ENCODE data around the gene CNPY1.

CNPY1 gene

GRCh38 chr7:155558351-155558750 lies 12.0 kb upstream of the CNPY1 start:
- DNase-seq = no peak

DNA sequence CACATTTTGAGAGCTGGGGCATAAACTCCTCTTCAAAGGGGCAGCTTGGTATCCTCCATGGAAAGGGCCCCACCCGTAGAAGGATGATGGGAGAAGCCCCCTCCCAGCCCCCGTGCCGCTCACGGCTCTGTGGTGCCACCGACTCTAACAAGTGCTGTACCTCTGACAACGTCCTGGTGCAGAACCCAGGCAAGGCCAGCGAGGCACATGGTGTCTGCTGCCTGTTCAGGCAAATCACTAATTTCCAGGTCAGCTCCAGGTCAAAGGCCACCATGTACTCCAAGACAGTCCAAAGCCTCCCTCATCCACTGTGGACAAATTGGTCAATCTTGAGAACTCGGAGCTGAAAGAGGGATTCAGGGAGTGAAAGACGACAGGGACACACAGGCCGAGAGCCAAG lies 11.4 kb upstream of the CNPY1 start:
- no peak for DNase-seq

- no peak for DNase-seq
These were observed 10.4 kb upstream of the CNPY1 start for GRCh38 chr7:155556763-155557162.

- DNase-seq = no peak
These were observed 8.8 kb upstream of the CNPY1 start for GRCh38 chr7:155555116-155555695.

DNA sequence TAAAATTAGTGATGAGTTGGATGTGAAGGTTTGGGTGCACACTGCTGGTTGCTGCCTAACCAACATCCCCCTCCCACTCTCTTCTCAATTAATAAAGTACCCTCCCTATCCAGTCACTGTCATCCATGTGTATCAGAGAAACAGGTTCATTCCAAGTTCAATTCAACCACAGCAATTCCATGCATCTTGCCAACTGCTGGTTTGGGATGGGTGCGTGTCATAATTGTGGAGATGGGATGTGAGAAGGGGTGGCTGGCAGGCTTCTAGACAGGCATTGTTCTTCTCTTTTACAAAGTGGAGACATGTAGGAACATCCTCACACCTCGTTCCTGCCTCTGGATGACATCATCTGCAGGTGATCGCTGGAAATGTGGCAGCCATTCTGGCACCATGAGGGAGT lies 7.5 kb upstream of the CNPY1 start:
- no peak for DNase-seq

DNA sequence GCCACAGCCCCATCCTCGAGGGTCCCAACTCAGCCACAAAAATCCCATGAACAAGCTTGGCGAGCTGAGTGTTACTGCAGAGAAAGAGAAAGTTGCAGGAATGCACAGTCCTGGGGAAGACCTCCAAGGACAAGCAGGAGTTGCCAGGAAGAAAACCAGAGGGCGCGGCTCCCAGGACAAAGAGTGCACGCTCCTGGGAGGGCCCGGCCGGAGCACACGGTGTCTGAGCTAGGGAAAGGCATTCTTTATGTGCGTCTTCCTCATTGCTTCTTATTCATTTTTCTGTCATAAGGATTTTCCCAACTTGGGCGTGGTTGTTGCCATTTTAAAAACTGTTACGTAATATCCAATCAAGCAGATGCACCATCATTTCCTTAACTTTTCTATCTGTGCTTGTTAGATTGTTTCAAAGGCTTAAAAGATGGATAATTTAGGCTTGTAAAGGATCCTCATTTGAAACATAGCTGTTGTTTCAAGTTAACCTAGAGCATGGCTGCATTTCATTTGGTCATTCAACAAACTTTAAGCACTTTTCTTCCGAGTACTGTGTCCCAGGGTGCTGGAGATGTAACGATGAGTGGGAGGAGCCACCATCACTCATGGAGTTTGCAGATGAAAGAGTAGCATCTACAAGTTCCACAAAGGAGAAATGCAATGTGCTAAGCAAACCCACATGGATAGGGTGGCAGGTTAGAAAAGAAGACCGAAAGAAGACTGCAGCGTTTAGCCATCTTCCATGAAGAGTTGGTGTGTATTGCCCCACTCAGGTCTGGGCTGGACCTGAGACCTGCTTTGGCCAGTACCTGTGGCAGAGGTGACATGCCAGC lies 5.6 kb upstream of the CNPY1 start:
- no peak for DNase-seq

DNA sequence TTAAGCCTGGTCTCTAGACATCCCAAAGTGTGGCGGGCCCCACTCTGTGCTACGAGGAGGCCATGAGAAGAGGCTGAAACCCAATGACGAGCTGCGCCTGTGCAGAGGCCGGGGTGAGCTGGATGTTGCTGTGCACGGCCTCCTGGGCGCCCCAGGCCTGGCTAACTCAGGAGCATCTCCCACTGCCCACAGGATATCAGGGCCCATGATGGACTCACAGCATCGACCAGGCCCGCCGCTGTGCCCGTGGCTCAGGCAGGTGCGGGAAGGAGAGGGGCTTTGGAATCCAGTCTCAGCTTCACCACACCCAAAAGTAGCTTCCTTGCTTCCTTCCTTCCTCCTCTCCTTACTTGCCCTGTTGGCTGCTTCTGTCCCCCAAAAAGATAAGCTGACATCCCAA lies 4.6 kb upstream of the CNPY1 start:
- no peak for DNase-seq

GRCh38 chr7:155549226-155549625 lies 2.9 kb upstream of the CNPY1 start:
- no peak for DNase-seq

DNA sequence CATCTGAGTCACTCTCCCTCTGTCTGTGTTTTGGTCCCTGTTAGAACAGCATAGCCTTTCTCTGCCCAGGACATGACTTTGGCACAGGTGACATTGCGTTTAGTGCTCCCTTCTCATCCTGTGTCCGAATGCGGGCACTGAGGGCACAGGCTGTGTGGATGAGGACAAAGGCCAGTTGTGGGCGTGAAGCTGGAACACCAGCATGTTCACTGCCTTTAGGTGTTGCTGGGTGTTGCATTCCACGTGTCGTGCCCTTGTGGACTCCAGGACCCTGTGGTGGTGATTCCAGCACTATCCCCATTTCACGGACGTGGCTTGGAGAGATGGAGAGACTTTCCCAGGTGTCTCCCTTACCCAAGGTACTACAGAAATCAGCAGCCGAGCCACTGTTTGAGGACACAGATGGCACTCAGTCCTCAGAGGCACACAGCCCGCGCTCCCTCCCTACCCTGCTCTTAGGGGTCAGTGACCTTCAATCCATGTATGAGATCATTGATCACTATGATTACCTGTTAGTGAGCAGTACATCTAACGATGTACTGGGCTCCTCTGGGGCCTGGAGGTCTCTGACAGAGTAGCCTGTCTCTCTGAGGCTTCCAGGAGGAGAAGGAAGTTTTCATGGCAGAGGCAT lies 917 bp upstream of the CNPY1 start:
- no peak for DNase-seq

GRCh38 chr7:155545348-155545747 lies 1.0 kb downstream of the CNPY1 start:
- DNase-seq = no peak

DNA sequence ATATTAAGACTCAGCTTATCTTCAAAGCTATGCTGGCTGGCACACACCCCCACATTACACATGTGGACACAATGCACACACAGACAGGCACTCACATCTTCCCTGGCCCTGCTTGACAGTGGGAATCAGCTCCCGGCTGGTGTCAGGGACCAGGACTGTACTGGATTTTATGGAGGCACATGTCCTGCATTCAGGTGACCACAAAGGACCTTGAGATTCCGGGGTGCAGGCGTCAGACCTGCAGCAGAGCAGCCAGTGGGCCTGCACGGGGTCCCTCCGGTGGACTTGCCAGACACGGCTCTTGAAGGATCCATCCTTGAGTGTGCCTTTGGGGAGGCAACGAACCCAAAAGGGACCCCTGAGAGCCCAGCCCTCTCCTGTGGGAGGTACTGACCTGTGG lies 1.9 kb downstream of the CNPY1 start:
- no peak for DNase-seq

DNA sequence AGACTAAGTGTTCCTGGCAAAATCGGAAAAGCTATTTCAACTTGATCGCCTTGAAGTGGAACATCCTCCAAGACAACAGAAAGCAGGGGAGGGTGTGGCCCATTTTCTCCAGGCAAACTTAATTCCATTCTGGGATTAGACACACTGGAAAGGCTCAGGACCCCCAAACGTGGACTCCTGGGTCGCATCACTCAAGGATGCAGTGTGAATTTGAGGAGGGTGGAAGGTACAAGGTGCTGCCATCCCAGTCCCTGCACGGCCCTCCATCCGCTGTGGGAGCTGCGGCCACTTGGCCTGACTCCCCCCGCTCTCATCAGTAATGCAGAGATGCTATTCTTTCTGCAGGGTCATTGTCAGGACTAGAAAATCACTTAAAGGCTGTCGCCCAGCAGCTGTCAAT lies 2.4 kb downstream of the CNPY1 start:
- DNase-seq = no peak

DNA sequence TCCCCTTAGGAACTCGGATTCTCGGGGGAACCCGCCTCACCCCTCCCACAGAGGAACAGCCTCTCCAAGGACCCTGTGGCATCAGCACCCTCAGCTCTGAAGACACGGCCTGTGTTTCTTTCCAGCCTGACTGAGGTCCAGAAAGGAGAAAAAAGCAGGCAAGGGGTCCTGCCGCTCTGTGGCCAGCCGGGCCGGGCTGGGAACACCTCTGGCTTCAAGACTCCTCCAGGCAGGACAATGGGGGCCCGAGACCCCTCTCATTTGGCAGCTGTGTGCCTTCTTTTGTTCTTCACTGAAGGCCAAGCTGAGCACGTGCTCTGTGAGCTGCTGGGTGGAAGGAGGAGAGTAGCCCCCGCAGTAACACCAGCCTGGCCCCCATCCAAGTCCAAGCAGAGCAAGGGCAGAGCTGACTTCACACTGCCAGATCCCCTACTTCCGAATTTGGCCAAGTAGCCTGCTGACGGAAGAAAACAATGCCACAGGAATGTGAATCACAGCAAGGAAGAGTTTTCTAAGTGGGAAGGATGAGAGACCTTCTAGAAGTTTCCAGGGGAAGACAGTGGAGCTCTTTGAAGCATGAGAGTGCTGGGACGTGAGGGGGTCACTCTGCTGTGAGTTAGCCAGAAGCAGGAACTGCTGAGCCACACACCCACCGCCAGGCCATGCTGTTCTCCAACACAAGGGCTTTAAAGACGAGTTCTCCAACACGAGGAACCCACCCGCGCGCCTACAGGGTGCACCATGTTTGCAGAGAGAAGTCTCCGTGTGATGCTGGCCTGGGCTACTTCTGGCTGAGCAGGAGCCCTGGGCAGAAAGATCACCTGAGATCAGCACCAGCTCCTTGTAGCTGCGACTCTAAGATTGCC lies 3.1 kb downstream of the CNPY1 start:
- no peak for DNase-seq

DNA sequence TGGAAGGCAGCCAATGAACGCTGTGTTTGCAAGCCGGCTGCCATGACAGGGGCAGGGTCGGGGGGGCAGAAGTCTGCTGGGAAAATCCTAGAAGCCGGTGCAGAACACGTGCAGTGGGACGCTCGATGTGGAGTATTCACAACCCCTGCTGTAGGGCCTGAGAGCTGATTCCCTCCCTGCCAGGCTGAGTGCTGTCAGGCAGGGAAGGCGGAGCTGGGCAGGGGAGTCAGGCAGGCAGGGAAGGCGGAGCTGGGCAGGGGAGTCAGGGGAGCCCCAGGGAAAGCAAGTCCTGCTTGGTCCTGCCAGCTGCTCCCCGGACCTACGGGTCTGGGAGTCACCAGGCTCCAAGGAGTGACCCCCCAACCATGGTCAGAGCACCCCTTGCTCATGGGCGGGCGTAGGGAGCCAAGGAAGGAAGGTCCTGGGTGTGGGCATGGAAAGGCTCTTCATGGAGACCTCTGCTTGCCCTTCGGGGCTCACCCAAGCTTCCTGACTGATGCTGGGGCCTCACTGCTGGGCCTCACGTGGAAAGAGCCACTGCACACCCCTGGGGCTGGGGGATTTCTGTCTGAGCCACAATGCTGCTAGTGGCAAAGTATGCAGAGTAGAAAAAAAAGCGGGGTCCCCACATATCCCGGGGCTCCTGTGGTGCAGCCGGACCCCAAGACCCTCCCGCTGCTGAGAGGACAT lies 4.2 kb downstream of the CNPY1 start:
- DNase-seq = no peak

GRCh38 chr7:155540553-155540952 lies 5.8 kb downstream of the CNPY1 start:
- no peak for DNase-seq

GRCh38 chr7:155538293-155538692 lies 8.1 kb downstream of the CNPY1 start:
- DNase-seq = no peak

DNA sequence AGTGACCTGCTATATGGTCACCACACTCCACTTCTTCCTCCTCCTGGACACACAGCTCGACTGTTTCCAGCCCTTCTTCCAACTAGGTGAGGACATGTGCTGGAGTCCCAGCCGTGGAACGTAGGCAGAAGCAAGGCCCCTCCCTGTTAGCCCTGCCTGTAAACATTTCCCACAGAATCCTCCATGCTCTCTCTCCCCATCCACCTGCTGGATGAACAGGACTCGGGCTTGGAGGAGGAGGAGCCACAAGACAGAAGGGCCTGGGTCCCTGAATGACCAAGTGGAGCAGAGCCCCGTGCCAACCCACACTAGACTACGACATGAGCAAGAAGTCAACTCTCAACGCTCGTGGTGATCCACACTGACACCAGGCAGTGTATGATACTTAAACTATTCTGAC lies 9.9 kb downstream of the CNPY1 start:
- DNase-seq = no peak

GRCh38 chr7:155534691-155535090 lies 11.7 kb downstream of the CNPY1 start:
- DNase-seq = no peak

DNA sequence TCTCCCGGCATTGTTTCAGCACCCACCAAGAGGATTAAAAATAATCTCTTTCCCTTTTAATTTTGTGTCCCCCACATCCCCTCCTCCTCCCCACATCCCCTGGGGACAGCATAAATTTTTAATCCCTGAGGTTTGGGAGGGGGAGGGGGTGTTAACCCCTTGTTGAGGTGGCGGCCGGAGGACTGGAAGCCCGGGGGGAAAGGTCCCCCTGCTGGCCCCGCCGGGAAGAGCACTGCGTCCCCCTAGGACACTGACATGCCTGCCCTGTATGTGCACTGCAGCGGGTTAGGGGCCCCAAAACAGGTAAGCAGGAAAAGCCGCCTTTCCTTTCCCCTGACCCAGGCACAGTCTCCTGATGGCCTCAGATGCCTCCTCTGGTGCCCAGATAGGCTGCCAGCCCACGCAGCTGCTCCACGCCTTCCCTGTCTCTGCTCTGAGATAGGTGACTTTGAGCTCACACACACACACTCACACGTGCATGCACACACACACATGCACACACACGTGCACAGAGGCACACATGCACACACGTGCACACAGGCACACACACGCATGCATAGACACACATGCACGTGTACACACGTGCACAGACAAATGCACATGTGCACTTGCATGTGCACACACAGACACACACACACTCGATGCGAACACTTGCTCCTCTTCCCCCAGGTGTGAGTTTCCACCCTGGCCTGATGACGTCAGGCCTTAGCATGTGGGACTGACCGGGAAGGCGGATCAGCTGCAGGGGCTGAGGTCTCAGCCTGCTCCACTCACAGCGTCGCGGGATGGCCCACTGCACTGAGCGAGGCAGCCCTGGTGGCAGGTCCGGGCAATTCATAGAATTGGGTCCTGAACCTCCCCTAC lies 12.3 kb downstream of the CNPY1 start:
- DNase-seq = peak in 1 of 2 donors; percentile 4

DNA sequence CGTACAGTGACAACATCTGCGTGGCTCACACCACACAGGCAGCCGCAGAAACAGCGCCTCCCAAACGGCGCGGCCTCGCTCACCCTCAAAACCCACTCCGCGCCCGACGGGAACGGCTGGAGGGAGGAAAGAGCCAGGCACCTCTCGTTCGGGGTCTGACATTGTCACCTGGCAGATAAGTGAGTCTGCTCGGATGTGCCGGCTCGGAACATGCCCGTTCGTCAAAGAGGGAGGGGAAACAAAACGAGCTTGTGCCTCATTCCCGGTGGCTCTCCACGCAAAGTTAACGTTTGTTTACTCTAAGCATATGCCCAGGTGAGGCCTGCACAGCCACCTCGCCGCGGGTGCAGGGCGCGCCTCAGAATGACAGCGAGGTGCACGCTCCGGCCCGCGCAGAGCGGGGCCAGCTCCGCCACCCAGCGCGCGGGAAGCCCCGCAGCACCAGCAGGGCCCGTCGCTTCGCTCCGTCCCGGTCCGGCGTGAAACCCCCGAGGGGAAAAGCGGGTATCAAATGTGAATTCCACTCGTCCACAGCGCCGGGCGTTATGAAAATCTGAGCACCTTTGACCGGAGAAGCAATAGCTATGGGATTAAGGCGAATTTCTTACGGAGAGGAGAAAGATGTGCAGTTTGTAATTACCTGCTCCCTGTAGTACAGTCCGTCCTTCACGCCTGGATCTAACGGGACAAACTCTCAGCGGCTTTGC lies 13.1 kb downstream of the CNPY1 start:
- no peak for DNase-seq

DNA sequence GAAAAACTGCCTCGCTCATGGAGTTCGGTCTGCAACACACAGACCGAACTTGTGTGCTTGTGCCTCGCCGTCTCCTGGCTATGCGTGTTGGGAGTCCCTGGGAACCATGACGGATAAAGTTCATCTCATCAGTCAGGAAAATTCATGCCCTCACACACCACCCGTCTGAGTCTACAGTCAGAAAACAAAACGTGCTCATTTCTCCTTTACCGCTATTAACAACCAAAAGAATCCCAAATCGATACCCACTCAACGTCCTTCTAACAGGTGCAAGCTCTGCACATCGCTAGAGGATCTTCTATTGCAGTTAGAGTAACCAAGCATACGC lies 13.6 kb downstream of the CNPY1 start:
- DNase-seq = no peak
